Posterior vena cava (tissue), 2 donors: Measurements from ENCODE around the gene PBRM1. TPM values are rescaled to one million over a fixed set of nuclear protein-coding genes. Genes with fewer than 3 reads are reported as not detected.

Experiments used
- DNase-seq: peaks from one replicate; pipeline ENCODE4 v3.0.0-alpha.2; 2020; ENCODE audit warnings: low spot score
- intact Hi-C, 2 donors: fragments of 100-400 bp; cut with DNase I; formaldehyde crosslinking; loops; one replicate each; pipeline versions ENCODE4 v1.14.1 to v1.14.2; 2022 to 2023
- total RNA-seq, 2 donors: library from RNA; stranded (reverse); fragmentation: NEBNext Ultra II Directional; extraction: Animal tissue kit (Norgen Biotek cat#: 25700); gene quantifications; one replicate each; pipeline ENCODE4 v1.2.1, GENCODE V29; 2021
- donor health status: DM: yes; HTN: yes; CAD: no.
- donor health status: DM: yes; HTN: yes; CAD: no.

The PBRM1 gene
- total RNA-seq, 2 donors from 2014 or later, result 63.8 to 78.1 TPM

GRCh38 chr3:52502808-52503350 lies 182.8 kb downstream of the PBRM1 start:
- intact Hi-C loops, result no loop called here
- DNase-seq, result no peak

DNA sequence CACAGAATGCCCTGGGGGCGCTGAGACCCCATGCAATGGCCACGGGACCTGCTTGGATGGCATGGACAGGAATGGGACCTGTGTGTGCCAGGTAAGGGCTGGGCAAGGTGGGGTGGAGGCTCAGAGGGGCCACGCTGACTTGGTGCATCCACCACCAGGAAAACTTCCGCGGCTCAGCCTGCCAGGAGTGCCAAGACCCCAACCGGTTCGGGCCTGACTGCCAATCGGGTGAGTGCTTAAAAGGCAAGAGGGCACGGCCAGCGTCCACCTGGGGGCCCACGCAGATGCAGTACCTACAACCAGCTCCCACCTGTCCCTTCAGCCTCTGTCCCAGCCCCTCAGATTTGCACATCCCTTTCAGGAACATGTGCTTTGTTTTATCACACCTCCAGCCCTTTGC lies 183.7 kb downstream of the PBRM1 start:
- intact Hi-C loops, result no loop called here
- DNase-seq, result no peak

- intact Hi-C loops, result no loop called here
Observed at GRCh38 chr3:52501046-52501445, 184.7 kb downstream of the PBRM1 start.

DNA sequence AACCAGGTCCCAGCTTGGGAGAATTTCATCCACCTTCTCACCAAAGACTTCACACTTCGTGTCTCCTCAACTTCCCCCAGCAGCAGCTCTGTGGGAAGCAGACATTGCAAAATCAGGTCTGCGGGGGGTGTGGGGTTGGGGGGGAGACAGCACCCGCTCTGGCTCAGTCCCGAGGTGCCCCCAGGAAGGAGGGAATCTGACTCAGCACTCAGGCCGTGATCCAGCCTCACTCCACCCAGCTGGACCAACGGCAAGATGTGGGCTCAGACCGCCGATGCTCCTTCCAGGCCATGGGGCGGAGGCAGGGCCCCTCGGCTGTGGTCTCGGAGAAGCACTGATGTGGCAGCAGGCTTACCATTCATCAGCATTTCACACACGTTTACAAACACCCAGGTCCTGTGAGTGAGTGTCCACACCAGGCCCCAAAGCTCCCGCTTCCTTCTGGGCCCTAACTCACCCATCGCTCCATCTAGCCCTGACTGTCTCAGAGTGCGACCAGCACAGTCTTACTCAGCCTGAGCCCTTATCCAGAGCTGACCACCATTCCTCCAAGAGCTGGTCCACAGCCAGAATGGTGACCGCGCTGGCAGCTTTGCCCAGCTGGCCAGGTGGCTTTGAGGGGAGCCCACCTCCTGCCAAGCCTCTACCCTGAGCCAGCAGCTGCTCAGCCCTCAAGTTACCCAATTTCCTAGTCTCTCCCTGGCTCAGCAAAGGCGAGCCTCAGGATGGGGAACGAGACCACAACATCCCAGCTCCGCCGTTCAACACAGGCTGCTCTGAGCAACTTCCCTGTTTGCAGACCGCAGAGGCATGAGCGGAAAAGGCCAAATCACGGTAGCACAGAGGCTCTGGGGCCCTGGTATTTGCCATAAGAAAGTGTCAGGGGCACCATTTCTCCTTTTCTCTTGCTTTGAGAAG lies 187.3 kb downstream of the PBRM1 start:
- intact Hi-C loops, result no loop called here
- DNase-seq, result peak; percentile 92

More at GRCh38 chr3:52501046-52501445, 184.7 kb downstream of the PBRM1 start:
- DNase-seq, result no peak

DNA sequence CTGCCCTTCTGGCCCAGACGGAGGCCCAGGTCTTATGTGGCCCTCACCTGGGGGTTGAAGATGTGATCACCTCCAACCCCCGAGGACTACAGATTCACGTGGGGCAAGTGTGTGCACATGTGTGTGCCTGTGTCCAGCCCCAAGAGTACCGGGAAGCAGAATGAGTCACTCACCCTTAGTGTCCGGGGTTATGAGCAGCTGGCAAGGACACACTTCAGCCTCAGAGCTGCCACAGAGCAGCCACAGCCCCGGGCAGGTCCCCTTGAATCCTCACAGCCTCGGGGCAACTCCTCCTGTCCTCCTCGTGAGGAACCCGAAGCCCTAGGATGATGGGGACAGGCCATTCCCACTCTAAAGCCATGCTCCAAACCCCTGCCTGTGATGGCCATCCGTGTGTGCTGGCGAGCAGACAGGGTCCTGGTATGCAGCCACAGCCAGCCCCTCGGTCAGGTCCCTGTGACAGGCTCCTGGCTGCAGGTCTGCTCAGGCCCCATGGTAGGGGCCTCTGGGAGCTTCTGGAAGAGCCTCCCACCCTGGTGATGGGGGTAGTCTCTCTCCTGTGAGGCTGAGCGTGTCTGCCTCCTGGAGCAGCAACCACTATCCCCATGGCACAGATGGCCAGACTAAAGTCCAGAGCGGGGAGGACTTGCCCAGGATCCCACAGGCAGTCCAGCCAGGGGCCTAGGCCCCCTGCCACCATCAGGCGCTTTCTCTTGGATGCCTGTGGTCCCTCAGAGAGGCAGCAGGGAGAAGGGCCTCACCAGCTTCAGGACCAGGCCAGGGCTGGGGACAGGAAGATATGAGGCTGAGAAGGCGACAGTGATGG lies 189.7 kb downstream of the PBRM1 start:
- intact Hi-C loops, result no loop called here
- DNase-seq, result no peak

Other genes with a start within 250 kb of the PBRM1 start
- 10 to 100 TPM; 12.4 to 17.7 TPM for gene SEMA3G, start 240.8 kb downstream of the PBRM1 start, total RNA-seq
- gene TNNC1, start 231.9 kb downstream of the PBRM1 start, total RNA-seq, result 1 to 10 TPM; 3.5 to 5.5 TPM
- 10 to 100 TPM; 53.0 to 65.2 TPM for gene NISCH, start 230.3 kb downstream of the PBRM1 start, total RNA-seq
- 100 to 1,000 TPM; 303 to 498 TPM for gene STAB1, start 190.6 kb downstream of the PBRM1 start, total RNA-seq
- 10 to 100 TPM; 42.7 to 48.6 TPM for gene NT5DC2, start 152.1 kb downstream of the PBRM1 start, total RNA-seq
- 10 to 100 TPM; 13.8 to 22.8 TPM for gene UQCC5, start 149.3 kb downstream of the PBRM1 start, total RNA-seq
- 10 to 100 TPM; 46.1 to 50.5 TPM for gene GNL3, start 119 bp upstream of the PBRM1 start, total RNA-seq
- gene GLT8D1, start 19.9 kb upstream of the PBRM1 start, total RNA-seq, result 10 to 100 TPM; 33.5 to 55.9 TPM
- 10 to 100 TPM; 63.9 to 70.2 TPM for gene SPCS1, start 20.2 kb upstream of the PBRM1 start, total RNA-seq
- 10 to 100 TPM; 17.3 to 21.5 TPM for gene NEK4, start 85.0 kb upstream of the PBRM1 start, total RNA-seq
- 1 to 10 TPM; 1.3 to 2.6 TPM for gene ITIH1, start 91.7 kb upstream of the PBRM1 start, total RNA-seq
- 10 to 100 TPM; 14.8 to 16.1 TPM for gene ITIH3, start 108.9 kb upstream of the PBRM1 start, total RNA-seq
- 10 to 100 TPM; 19.1 to 28.8 TPM for gene ITIH4, start 144.8 kb upstream of the PBRM1 start, total RNA-seq
- gene MUSTN1, start 149.1 kb upstream of the PBRM1 start, total RNA-seq, result 100 to 1,000 TPM in 1 of 2 donors, 10 to 100 TPM in 1; 78.5 to 105 TPM
- gene STIMATE, start 211.6 kb upstream of the PBRM1 start, total RNA-seq, result 10 to 100 TPM; 20.7 to 24.1 TPM